PC-3 (cell line): Measurements from ENCODE around the gene LGALS3BP. TPM values are rescaled to one million over a fixed set of nuclear protein-coding genes. Genes with fewer than 3 reads are reported as not detected.

Experiments used
- ATAC-seq: fragments of 200-7000 bp; cut with Tn5 transposase; 2 replicates; pipeline ENCODE4 v1.9.1; 2020; ENCODE audit warnings: mild to moderate bottlenecking, moderate library complexity
- BruUV-seq: library from RNA; stranded (reverse); fragments of 400-500 nt; replicated peaks from 2 replicates; lab custom pipeline; 2021; lab: Mats Ljungman, UMichigan
- CTCF ChIA-PET: fragments of 300-600 bp; sonication (Branson Sonifier 250); formaldehyde crosslinking; loops from one replicate; lab custom pipeline; 2022; ENCODE audit warnings: antibody characterized with exemption; lab: Charles Lee
- POLR2A ChIA-PET: fragments of 300-600 bp; sonication (Branson Sonifier 250); formaldehyde crosslinking; loops from one replicate; lab custom pipeline; 2022; ENCODE audit warnings: antibody characterized with exemption; ENCODE audit not compliant: unreplicated experiment; lab: Charles Lee
- DNase-seq: peaks from one replicate; pipeline ENCODE4 v3.0.0-alpha.2; 2015
- H2AFZ ChIP-seq: fragments of 300-600 bp; sonication (generic); 2 replicates; pipeline ENCODE4 v1.6.0; 2016; ENCODE audit warnings: antibody characterized with exemption, low read length
- H3F3A ChIP-seq: fragments of 300-600 bp; sonication (generic); one replicate; pipeline ENCODE4 v1.6.0; 2017; ENCODE audit warnings: antibody characterized with exemption, low read length, control low read depth, mild to moderate bottlenecking; ENCODE audit not compliant: unreplicated experiment
- H3K27ac ChIP-seq: fragments of 300-600 bp; sonication (generic); 2 replicates; pipeline ENCODE4 v1.5.1; 2016; ENCODE audit warnings: mild to moderate bottlenecking, low read length
- H3K27me3 ChIP-seq: fragments of 300-600 bp; sonication (generic); 2 replicates; pipeline ENCODE4 v1.6.1; 2016; ENCODE audit warnings: low read length, mixed read lengths
- H3K36me3 ChIP-seq: fragments of 300-600 bp; sonication (generic); 2 replicates; pipeline ENCODE4 v1.6.1; 2016; ENCODE audit warnings: low read depth, mixed run types, low read length, mixed read lengths
- H3K4me1 ChIP-seq: fragments of 300-600 bp; sonication (generic); 2 replicates; pipeline ENCODE4 v1.5.1; 2016; ENCODE audit warnings: low read length; ENCODE audit not compliant: insufficient read depth
- H3K4me2 ChIP-seq: fragments of 300-600 bp; sonication (generic); 2 replicates; pipeline ENCODE4 v1.6.0; 2016; ENCODE audit warnings: low read length
- H3K4me3 ChIP-seq: fragments of 300-600 bp; sonication (generic); 2 replicates; pipeline ENCODE4 v1.5.1; 2016; ENCODE audit warnings: mild to moderate bottlenecking, low read length, mixed read lengths
- H3K79me2 ChIP-seq: fragments of 300-600 bp; sonication (generic); 2 replicates; pipeline ENCODE4 v1.6.1; 2017; ENCODE audit warnings: low read length, mixed read lengths
- H3K9ac ChIP-seq: fragments of 300-600 bp; sonication (generic); 2 replicates; pipeline ENCODE4 v1.6.0; 2016; ENCODE audit warnings: mild to moderate bottlenecking, low read length
- H3K9me2 ChIP-seq: fragments of 300-600 bp; sonication (generic); replicated peaks from 2 replicates; pipeline ENCODE4 v1.6.1; 2016; ENCODE audit warnings: mixed run types, low read length, mixed read lengths
- H3K9me3 ChIP-seq: fragments of 300-600 bp; sonication (generic); 2 replicates; pipeline ENCODE4 v1.6.1; 2016; ENCODE audit warnings: low read length, mixed read lengths
- H4K20me1 ChIP-seq: fragments of 300-600 bp; sonication (generic); 2 replicates; pipeline ENCODE4 v1.6.1; 2016; ENCODE audit warnings: low read length, mixed read lengths
- CTCF ChIP-seq: fragments of 300-600 bp; sonication (generic); conservative IDR thresholded peaks from 2 replicates; pipeline ENCODE4 v1.5.1; 2017; ENCODE audit warnings: antibody characterized with exemption, low read depth, mild to moderate bottlenecking, low read length
- EZH2 ChIP-seq: fragments of 300-600 bp; sonication (generic); IDR thresholded peaks from one replicate; pipeline ENCODE4 v1.6.1; 2017; ENCODE audit warnings: antibody characterized with exemption, mild to moderate bottlenecking, low read length; ENCODE audit not compliant: unreplicated experiment
- EZH2phosphoT487 ChIP-seq: fragments of 300-600 bp; sonication (generic); IDR thresholded peaks from 2 replicates; pipeline ENCODE4 v1.6.1; 2018; ENCODE audit warnings: mild to moderate bottlenecking, antibody characterized with exemption, low read length, borderline replicate concordance
- intact Hi-C: fragments of 100-400 bp; cut with micrococcal nuclease; formaldehyde crosslinking; loops from 2 replicates; pipeline ENCODE4 v1.9.0; 2023
- total RNA-seq: library from RNA; depleted of rRNA; stranded (reverse); fragments of >200 nt; gene quantifications from 2 replicates; pipeline ENCODE4 v1.2.3, GENCODE V29; 2014

Gene LGALS3BP
- total RNA-seq, 1 experiment from 2014 or later = 72.4 TPM

GRCh38 chr17:78935419-78936323 lies 44.1 kb downstream of the LGALS3BP start:
- Histone ChIP-seq H3K9me3 (no peaks in the 10 kb centered on the region), H3K36me3 (no peaks in the 10 kb centered on the region), H3K9ac (no peak overlapping the region), H3K4me3 (no peak overlapping the region), H2AFZ (no peak overlapping the region; the same call in 1 of the 2 replicates), H4K20me1 (no peaks in the 10 kb centered on the region), H3K27me3 (no peaks in the 10 kb centered on the region), H3K9me2 (no peaks in the 10 kb centered on the region), H3K27ac (no peak overlapping the region), H3K4me1 (peaks cover 42% of the 10 kb centered on the region), H3K4me2 (no peak overlapping the region), H3K79me2 (no peaks in the 10 kb centered on the region), H3F3A (no peaks in the 10 kb centered on the region)
- DNase-seq (peak; percentile 52), ATAC-seq (no peak)
- intact Hi-C loops = no loop called here
- TF ChIP-seq CTCF (no peak), EZH2 (no peak), EZH2phosphoT487 (no peak)
- CTCF ChIA-PET = interaction anchor here (0.7 kb wide), 1 partner anchor 42 kb away, joined by 8 read pairs; no protein-coding TSS in a partner anchor
- no TSS peak for BruUV-seq
- POLR2A ChIA-PET = no interaction called here

GRCh38 chr17:78934681-78935418 lies 44.9 kb downstream of the LGALS3BP start:
- Histone ChIP-seq H3K27me3 (no peaks in the 10 kb centered on the region), H3K4me1 (peaks cover 48% of the 10 kb centered on the region), H3K36me3 (no peaks in the 10 kb centered on the region), H3K79me2 (no peaks in the 10 kb centered on the region), H3K9me3 (no peaks in the 10 kb centered on the region), H3K4me3 (peak overlapping the region; percentile 16), H3K9ac (peak overlapping the region; percentile 44), H2AFZ (peak overlapping the region; percentile 25), H4K20me1 (no peaks in the 10 kb centered on the region), H3F3A (no peaks in the 10 kb centered on the region), H3K4me2 (peak overlapping the region; percentile 54), H3K27ac (peak overlapping the region; percentile 89), H3K9me2 (no peaks in the 10 kb centered on the region)
- CTCF ChIA-PET = interaction anchor here (0.7 kb wide), 1 partner anchor 69 kb away, joined by 3 read pairs; no protein-coding TSS in a partner anchor
- intact Hi-C loops = loop anchor here (5.0 kb wide), 1 partner anchor 37 kb away; no protein-coding TSS in a partner anchor
- DNase-seq = no peak
- POLR2A ChIA-PET = no interaction called here
- no peak for ATAC-seq
- no peak for TF ChIP-seq EZH2phosphoT487
- no peak for TF ChIP-seq CTCF
- TF ChIP-seq EZH2 = no peak
- no TSS peak for BruUV-seq
